ENCODE data around the gene SFT2D1. TPM values are rescaled to one million over a fixed set of nuclear protein-coding genes. Genes with fewer than 3 reads are reported as not detected.

The SFT2D1 gene
- total RNA-seq, 3 donors from 2014 or later = 41.1 to 52.4 (median 52.1) TPM

- H3K36me3 ChIP-seq = no peaks in the 10 kb centered on the region
- intact Hi-C loops (cut with DNase I; ENCODE audit: low total_unique reads) = no loop called here
- no peaks in the 10 kb centered on the region for H3K9me3 ChIP-seq
- TF ChIP-seq CTCF (IDR thresholded peaks at IDR 0.05) = no peak
- H3K27me3 ChIP-seq = no peaks in the 10 kb centered on the region
- no peaks in the 10 kb centered on the region for H3K4me1 ChIP-seq
- H3K4me3 ChIP-seq = no peak overlapping the region
- no peak overlapping the region for H3K27ac ChIP-seq
- no peak for DNase-seq (ENCODE audit: low spot score in 2 of 2)
Measured at GRCh38 chr6:166330612-166331011, 11.7 kb downstream of the SFT2D1 start.

- Histone ChIP-seq H3K27ac (no peak overlapping the region), H3K36me3 (no peaks in the 10 kb centered on the region), H3K4me1 (no peaks in the 10 kb centered on the region), H3K9me3 (no peaks in the 10 kb centered on the region), H3K27me3 (no peaks in the 10 kb centered on the region), H3K4me3 (no peak overlapping the region)
- DNase-seq (ENCODE audit: low spot score in 2 of 2) = no peak
- TF ChIP-seq CTCF (IDR thresholded peaks at IDR 0.05) = no peak
- no peak for TF ChIP-seq POLR2AphosphoS5 (IDR thresholded peaks at IDR 0.05)
- no peak for TF ChIP-seq POLR2A (IDR thresholded peaks at IDR 0.05)
- intact Hi-C loops (cut with DNase I; ENCODE audit: low total_unique reads) = loop anchor here (2.0 kb wide), 1 partner anchor 17 kb away; the partner anchor contains the start of gene PRR18
Measured at GRCh38 chr6:166325383-166326042, 16.8 kb downstream of the SFT2D1 start.

- H3K27me3 ChIP-seq = no peaks in the 10 kb centered on the region
- no peaks in the 10 kb centered on the region for H3K9me3 ChIP-seq
- H3K4me1 ChIP-seq = no peaks in the 10 kb centered on the region
- H3K27ac ChIP-seq = no peak overlapping the region
- intact Hi-C loops (cut with DNase I; ENCODE audit: low total_unique reads) = no loop called here
- no peak for DNase-seq (ENCODE audit: low spot score in 2 of 2)
- no peaks in the 10 kb centered on the region for H3K36me3 ChIP-seq
- TF ChIP-seq POLR2A (IDR thresholded peaks at IDR 0.05) = no peak
- no peak for TF ChIP-seq POLR2AphosphoS5 (IDR thresholded peaks at IDR 0.05)
- TF ChIP-seq CTCF (IDR thresholded peaks at IDR 0.05) = no peak
- no peak overlapping the region for H3K4me3 ChIP-seq
Measured at GRCh38 chr6:166323395-166323794, 18.9 kb downstream of the SFT2D1 start.

GRCh38 chr6:166318649-166319600, 23.4 kb downstream of the SFT2D1 start:
- no peaks in the 10 kb centered on the region for H3K36me3 ChIP-seq
- DNase-seq (ENCODE audit: low spot score in 2 of 2) = no peak
- H3K27me3 ChIP-seq = no peaks in the 10 kb centered on the region
- intact Hi-C loops (cut with DNase I; ENCODE audit: low total_unique reads) = no loop called here
- no peak overlapping the region for H3K4me3 ChIP-seq
- no peak overlapping the region for H3K27ac ChIP-seq
- H3K4me1 ChIP-seq = no peaks in the 10 kb centered on the region
- H3K9me3 ChIP-seq = no peaks in the 10 kb centered on the region
- no peak for TF ChIP-seq POLR2A (IDR thresholded peaks at IDR 0.05)
- TF ChIP-seq POLR2AphosphoS5 (IDR thresholded peaks at IDR 0.05) = no peak
- no peak for TF ChIP-seq CTCF (IDR thresholded peaks at IDR 0.05)

GRCh38 chr6:166318227-166318626, 24.1 kb downstream of the SFT2D1 start:
- Histone ChIP-seq H3K4me3 (no peak overlapping the region), H3K36me3 (no peaks in the 10 kb centered on the region), H3K4me1 (no peaks in the 10 kb centered on the region), H3K27me3 (no peaks in the 10 kb centered on the region), H3K9me3 (no peaks in the 10 kb centered on the region), H3K27ac (no peak overlapping the region)
- intact Hi-C loops (cut with DNase I; ENCODE audit: low total_unique reads) = no loop called here
- TF ChIP-seq POLR2A (IDR thresholded peaks at IDR 0.05) = no peak
- no peak for TF ChIP-seq POLR2AphosphoS5 (IDR thresholded peaks at IDR 0.05)
- no peak for DNase-seq (ENCODE audit: low spot score in 2 of 2)

Data from breast epithelium (tissue), 4 donors.